Sigmoid colon (tissue), 4 donors: ENCODE results near the gene MYO1H.

Experiments used
- CTCF ChIP-seq, 4 experiments: fragments of 450-650 bp in 3 of 4; fragments of 200-600 bp in 1 of 4; IDR thresholded peaks; one replicate each; pipeline ENCODE4 v1.5.1; 2016 to 2019; ENCODE audit warnings: antibody characterized with exemption in 4 of 4, mild to moderate bottlenecking in 3 of 4, moderate library complexity in 2 of 4
- EP300 ChIP-seq, 4 donors: sonication (generic); formaldehyde crosslinking; IDR thresholded peaks; one replicate each; pipeline ENCODE4 v1.6.1; 2017; ENCODE audit warnings: antibody characterized with exemption in 4 of 4
- POLR2A ChIP-seq, 2 donors: fragments of 450-650 bp; IDR thresholded peaks; one replicate each; pipeline ENCODE4 v1.6.1; 2016; ENCODE audit warnings: antibody characterized with exemption in 2 of 2, mild to moderate bottlenecking in 2 of 2, moderate library complexity in 2 of 2
- POLR2AphosphoS5 ChIP-seq, 4 donors: sonication (generic); formaldehyde crosslinking; IDR thresholded peaks; one replicate each; pipeline ENCODE4 v1.6.1; 2017; ENCODE audit warnings: antibody characterized with exemption in 4 of 4

GRCh38 chr12:109477185-109477962 is 129.7 kb downstream of the MYO1H start, which contains the start of the genes KCTD10 and UBE3B:
- peak; percentile 13 to 35 (median 24) for TF ChIP-seq CTCF (IDR thresholded peaks at IDR 0.05)
- peak; percentile 37 to 67 for TF ChIP-seq POLR2A (IDR thresholded peaks at IDR 0.05)
- peak; percentile 86 to 92 (median 90) for TF ChIP-seq POLR2AphosphoS5 (IDR thresholded peaks at IDR 0.05)
- no peak for TF ChIP-seq EP300 (IDR thresholded peaks at IDR 0.05)
